GM18507 (cell line): ENCODE data around the gene PRRC2B.
"Not testable (repeated sequence)": the region's sequence is repeated elsewhere in the genome, so short reads cannot be mapped to it uniquely, and the experiment has no call there.

Experiments used
- DNase-seq: peaks from one replicate; pipeline ENCODE4 v3.0.0; 2011; ENCODE audit warnings: low read depth; ENCODE audit not compliant: insufficient read length; ENCODE audit errors: extremely low spot score
- FAIRE-seq: peaks from 2 replicates; lab custom pipeline; 2011; peaks lifted over from hg19 to GRCh38; lab: Jason Lieb, UNC

PRRC2B gene

DNA sequence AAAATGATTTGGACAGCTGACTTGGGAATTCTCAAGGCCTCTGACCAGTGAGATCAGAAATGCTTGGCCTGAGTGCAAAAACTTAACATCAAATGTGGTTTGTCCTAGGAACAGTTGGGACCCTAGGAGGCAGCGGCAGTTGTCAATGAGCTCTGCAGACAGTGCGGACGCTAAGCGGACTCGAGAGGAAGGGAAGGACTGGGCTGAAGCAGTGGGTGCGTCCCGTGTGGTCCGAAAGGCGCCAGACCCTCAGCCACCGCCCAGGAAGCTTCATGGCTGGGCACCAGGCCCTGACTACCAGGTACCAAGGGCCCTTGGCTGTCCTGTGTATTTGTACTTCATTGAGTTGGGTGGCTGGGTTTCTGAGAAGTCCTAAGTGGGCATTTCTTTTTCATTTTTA, 65.2 kb downstream of the PRRC2B start:
- no peak for FAIRE-seq
- DNase-seq, result no peak

- no peak for FAIRE-seq
- DNase-seq, result no peak
These were observed 67.3 kb downstream of the PRRC2B start for GRCh38 chr9:131461166-131461565.

GRCh38 chr9:131464354-131465000, 70.6 kb downstream of the PRRC2B start:
- FAIRE-seq (no peak), DNase-seq (no peak)

- FAIRE-seq (no peak), DNase-seq (no peak)
These were observed 71.5 kb downstream of the PRRC2B start for GRCh38 chr9:131465401-131465800.

- FAIRE-seq (no peak), DNase-seq (no peak)
These were observed 73.5 kb downstream of the PRRC2B start for GRCh38 chr9:131467214-131467935.

DNA sequence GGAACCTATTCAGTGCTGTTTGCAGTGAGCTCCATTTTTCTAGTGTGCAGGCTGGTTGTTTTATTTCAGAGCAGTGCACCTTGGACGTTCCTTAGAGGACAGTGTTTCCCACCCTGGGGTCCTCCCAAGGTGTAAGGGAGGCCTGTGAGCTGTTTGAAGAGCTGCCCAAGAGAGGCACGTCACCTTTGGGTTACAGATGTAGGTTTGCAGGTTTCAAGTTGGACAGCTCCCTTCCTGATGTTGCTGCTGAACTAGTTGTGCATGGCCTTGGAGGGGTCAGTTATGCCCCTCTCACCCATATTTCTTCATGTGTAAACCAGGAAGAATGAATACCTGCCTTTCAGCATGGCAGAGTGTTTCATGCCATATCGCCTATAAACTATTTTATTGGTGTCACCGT, 74.1 kb downstream of the PRRC2B start:
- FAIRE-seq (no peak), DNase-seq (no peak)

- DNase-seq (no peak), FAIRE-seq (no peak)
These were observed 75.5 kb downstream of the PRRC2B start for GRCh38 chr9:131469356-131469755.

DNA sequence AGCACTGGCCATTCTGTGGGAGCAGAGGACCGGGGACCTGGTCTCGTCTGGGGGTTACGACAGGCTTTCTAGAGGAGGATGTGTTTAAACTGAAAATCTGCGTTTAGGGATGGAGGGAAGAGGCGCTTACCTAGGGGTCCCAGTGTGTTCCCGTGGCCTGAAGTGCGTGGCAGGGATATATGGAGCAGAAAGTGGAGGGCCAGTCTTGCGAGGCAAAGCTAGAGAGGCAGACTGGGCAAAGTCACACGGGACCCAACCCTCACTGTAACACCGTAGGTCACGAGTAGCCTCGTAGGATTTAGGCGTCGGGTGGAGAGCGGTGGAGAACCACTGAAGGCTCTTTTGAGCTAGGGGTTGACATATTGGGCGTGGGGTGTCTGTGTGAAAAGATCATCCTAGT, 76.1 kb downstream of the PRRC2B start:
- no peak for FAIRE-seq

DNA sequence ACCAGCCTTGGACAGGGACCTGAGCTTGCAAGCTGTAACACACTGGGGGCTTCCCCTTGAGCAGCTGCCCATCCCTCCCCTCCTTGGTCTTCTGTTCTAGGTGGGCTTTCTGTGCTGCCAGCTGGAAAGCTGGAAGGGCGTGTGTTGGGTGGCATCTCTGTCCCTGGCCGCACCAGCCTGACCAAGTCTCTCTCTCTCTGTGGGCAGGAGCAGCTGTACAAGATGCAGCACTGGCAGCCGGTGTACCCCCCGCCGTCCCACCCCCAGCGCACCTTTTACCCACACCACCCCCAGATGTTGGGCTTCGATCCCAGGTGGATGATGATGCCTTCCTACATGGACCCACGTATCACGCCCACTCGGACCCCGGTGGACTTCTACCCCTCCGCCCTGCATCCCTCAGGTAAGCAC, 76.7 kb downstream of the PRRC2B start:
- FAIRE-seq (no peak), DNase-seq (no peak)

More for the DNA sequence above, 76.1 kb downstream of the PRRC2B start:
- no peak for DNase-seq

GRCh38 chr9:131472085-131472484, 78.2 kb downstream of the PRRC2B start:
- not testable (repeated sequence) for FAIRE-seq, DNase-seq

- DNase-seq, result no peak
- no peak for FAIRE-seq
These were observed 79.5 kb downstream of the PRRC2B start for GRCh38 chr9:131473198-131473885.

DNA sequence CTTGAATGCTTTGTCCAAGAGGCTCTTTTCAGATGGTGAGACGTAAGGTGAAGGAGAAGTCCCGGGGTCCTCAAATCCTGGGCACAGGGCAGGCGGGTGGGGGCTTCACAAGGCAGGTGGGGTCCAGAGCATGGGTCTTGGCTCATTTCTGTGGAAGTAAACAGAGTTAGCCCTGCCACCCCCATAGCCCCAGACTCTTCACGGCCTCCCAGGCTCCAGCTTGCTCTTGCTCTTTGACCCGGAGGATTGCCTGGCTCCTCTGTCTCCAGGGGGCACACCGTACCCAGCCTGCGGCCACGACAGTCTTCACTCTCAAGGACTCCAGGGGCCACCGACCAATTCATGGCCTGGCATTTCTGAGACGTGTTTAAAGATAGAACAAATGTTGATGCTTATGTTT, 80.0 kb downstream of the PRRC2B start:
- DNase-seq (no peak), FAIRE-seq (no peak)

DNA sequence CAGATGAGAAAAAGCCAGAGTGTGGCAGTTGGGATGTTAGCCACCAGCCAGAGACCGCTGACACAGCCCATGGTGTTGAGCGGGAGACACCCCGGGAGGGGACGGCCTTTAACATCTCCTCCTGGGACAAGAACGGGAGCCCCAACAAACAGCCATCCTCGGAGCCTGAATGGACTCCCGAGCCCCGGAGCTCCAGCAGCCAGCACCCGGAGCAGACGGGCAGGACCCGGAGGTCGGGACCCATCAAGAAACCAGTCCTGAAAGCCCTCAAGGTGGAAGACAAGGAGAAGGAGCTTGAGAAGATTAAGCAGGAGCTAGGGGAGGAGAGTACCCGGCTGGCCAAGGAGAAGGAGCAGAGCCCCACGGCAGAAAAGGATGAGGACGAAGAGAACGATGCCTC, 80.8 kb downstream of the PRRC2B start:
- no peak for FAIRE-seq
- DNase-seq, result no peak

DNA sequence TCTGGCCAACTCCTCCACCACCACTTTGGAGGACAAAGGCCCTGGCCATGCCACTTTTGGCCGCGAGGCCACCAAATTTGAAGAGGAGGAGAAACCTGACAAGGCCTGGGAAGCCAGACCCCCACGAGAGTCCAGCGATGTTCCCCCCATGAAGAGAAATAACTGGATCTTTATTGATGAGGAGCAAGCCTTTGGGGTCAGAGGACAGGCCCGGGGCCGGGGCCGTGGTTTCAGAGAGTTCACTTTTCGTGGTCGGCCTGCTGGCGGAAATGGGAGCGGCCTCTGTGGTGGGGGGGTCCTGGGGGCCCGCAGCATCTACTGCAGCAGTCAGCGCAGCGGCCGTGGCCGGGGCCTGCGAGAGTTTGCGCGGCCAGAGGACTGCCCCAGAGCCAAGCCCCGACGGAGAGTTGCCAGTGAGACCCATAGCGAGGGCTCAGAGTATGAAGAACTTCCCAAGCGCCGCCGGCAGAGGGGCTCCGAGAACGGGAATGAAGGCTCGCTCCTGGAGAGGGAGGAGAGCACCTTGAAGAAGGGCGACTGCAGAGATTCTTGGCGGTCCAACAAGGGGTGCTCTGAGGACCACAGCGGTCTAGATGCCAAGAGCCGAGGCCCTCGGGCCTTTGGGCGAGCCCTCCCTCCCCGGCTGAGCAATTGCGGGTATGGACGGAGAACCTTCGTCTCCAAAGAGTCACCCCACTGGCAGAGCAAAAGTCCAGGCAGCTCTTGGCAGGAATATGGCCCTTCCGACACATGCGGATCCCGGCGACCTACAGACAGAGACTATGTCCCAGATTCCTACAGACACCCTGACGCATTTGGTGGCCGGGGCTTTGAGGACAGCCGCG, 81.4 kb downstream of the PRRC2B start:
- no peak for FAIRE-seq

GRCh38 chr9:131475956-131476776, 82.3 kb downstream of the PRRC2B start:
- FAIRE-seq (no peak), DNase-seq (no peak)

More for the DNA sequence above, 81.4 kb downstream of the PRRC2B start:
- no peak for DNase-seq

DNA sequence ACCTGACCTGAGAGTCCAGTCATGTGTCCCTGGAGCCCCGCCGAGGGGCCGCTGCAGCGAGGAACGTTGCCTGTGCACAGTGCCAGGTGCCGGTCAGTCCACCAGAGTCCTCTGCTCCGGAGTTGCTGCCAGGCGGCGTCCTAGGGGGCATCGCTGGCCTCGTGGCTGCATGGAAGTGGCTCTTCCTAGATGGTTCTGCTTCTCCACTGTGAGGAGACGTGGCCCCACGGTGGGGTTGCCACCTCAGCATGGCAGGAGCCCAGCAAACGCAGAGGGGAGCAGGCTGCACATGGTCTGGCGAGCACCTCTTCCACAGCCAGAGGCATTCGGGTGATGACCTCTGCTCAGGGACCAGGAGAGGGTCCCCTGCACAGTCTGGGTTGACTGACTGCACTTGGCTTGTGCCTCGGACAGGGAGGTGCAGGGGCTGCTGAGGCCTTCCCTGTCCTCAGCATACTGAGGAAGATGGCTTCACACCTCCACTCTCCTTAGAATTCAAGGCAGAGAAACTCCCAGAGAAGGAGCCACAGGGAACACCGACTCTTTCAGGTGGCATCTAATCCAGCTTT, 83.0 kb downstream of the PRRC2B start:
- FAIRE-seq (no peak), DNase-seq (no peak)

- DNase-seq (no peak), FAIRE-seq (no peak)
These were observed 83.5 kb downstream of the PRRC2B start for GRCh38 chr9:131477367-131477766.

- no peak for DNase-seq
- FAIRE-seq, result no peak
These were observed 84.0 kb downstream of the PRRC2B start for GRCh38 chr9:131477816-131478419.
